H1 (cell line): ENCODE results near the gene RBM6. TPM values are rescaled to one million over a fixed set of nuclear protein-coding genes. Genes with fewer than 3 reads are reported as not detected.

Experiments used
- EGR1 ChIP-seq: IDR thresholded peaks from 2 replicates; pipeline ENCODE4 v1.6.1; 2011; ENCODE audit warnings: low read depth, low read length, borderline replicate concordance
- GTF2F1 ChIP-seq: IDR thresholded peaks from 2 replicates; pipeline ENCODE4 v1.6.1; 2012; ENCODE audit warnings: low read depth, low read length, improper control_type of control experiment, borderline replicate concordance
- SIN3A ChIP-seq, 2 experiments: IDR thresholded peaks in 1 of 2; conservative IDR thresholded peaks in 1 of 2; 2 replicates each; pipeline ENCODE4 v1.6.1; 2011 to 2012; ENCODE audit warnings: low read length in 2 of 2, improper control_type of control experiment in 1 of 2, low read depth in 1 of 2, mild to moderate bottlenecking in 1 of 2
- polyA plus RNA-seq, 7 experiments: library from polyadenylated mRNA; depleted of rRNA in 3 of 7; stranded (reverse) in 5 of 7; unstranded in 2 of 7; fragments of >200 nt in 5 of 7; fragments of 200-250 nt in 2 of 7; gene quantifications; 1 replicate in 5 of 7; 2 replicates in 1 of 7; 4 replicates in 1 of 7; pipeline versions ENCODE4 v1.2.1 to v1.2.3, GENCODE V29; 2011 to 2013; ENCODE audit warnings: missing spikeins in 2 of 7, mixed read lengths in 2 of 7
- total RNA-seq: library from RNA; stranded (reverse); fragmentation: NEBNext Ultra II Directional; extraction: Animal tissue kit (Norgen Biotek cat#: 25700); gene quantifications from 2 replicates; pipeline ENCODE4 v1.2.1, GENCODE V29; 2021

RBM6 gene
- total and polyA plus RNA-seq, 2 of the 8 experiments (the other 6 are each of a cell fraction or from before 2014, with no cell fraction given), result 30.6 to 80.1 TPM

GRCh38 chr3:49997862-49998261, 57.9 kb downstream of the RBM6 start (continued):
- TF ChIP-seq EGR1 (no peak), SIN3A (conservative IDR thresholded peaks at IDR 0.05 in 1 of 2, IDR thresholded peaks at IDR 0.05 in 1 of 2; ENCODE audit: low read depth in 1 of 2, low read length in 2 of 2) (no peak), GTF2F1 (no peak)
